HG03064 (cell line): ENCODE results near the gene IGFBP1.
"Not testable (repeated sequence)": the region's sequence is repeated elsewhere in the genome, so short reads cannot be mapped to it uniquely, and the experiment has no call there.

Source experiments
- ATAC-seq: cut with Tn5 transposase; IDR thresholded peaks from one replicate; pipeline ENCODE4 v1.9.1; 2021; ENCODE audit warnings: low read depth; ENCODE audit not compliant: unreplicated experiment

IGFBP1 gene

DNA sequence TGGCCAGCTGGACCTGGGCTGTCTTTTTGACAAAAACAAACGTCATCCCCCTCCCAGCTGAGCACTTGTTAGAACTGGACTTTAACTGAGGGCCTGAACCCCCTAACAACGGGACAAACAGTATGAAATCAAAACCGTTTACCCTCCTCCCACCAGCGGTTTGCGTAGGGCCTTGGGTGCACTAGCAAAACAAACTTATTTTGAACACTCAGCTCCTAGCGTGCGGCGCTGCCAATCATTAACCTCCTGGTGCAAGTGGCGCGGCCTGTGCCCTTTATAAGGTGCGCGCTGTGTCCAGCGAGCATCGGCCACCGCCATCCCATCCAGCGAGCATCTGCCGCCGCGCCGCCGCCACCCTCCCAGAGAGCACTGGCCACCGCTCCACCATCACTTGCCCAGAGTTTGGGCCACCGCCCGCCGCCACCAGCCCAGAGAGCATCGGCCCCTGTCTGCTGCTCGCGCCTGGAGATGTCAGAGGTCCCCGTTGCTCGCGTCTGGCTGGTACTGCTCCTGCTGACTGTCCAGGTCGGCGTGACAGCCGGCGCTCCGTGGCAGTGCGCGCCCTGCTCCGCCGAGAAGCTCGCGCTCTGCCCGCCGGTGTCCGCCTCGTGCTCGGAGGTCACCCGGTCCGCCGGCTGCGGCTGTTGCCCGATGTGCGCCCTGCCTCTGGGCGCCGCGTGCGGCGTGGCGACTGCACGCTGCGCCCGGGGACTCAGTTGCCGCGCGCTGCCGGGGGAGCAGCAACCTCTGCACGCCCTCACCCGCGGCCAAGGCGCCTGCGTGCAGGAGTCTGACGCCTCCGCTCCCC, at the start of gene IGFBP1:
Gene IGFBP1, plus strand, starts transcription at position 304 of the 808 bp plus-strand sequence. Its CDS starts 165 bp downstream, at position 469.
- no peak for ATAC-seq

- not testable (repeated sequence) for ATAC-seq
These were observed 49.4 kb upstream of the IGFBP1 start for GRCh38 chr7:45838852-45839251.

DNA sequence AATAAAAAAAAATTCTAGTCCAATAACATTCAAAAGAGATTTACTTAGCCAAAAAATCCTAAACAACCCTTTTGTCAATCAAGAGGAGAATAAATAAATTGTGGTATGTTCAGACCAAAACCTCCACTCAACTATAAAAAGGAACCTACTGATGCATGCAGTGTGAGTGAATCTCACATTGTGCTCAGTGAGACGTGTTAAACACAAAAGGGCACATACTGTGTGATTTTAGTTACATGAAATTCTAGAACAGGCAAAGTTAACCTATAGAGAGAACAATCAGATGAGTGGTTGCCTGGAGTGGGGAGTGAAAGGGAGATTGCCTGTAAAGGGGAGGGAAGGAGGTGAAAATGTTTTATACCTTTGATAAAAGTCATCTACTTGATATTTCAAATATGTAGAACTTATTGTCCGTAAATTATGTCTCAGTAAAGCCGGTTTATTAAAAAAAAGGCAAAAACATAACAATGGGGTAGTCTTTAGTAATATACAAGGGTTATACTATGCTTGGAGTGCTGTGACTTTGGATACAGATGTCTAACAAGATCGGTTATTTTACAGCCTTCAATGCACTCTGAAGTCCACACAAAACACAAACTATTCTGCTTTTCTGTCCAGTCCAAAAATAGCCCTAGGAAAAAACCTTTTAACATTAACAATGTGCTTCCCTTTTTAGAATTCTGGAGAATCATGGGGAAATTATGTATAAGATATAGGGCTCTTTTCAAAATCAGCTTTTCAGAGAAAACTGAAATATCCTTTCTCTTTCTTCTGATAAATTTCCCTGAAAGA, 46.2 kb upstream of the IGFBP1 start:
- not testable (repeated sequence) for ATAC-seq

- not testable (repeated sequence) for ATAC-seq
These were observed 41.8 kb upstream of the IGFBP1 start for GRCh38 chr7:45846536-45846935.

DNA sequence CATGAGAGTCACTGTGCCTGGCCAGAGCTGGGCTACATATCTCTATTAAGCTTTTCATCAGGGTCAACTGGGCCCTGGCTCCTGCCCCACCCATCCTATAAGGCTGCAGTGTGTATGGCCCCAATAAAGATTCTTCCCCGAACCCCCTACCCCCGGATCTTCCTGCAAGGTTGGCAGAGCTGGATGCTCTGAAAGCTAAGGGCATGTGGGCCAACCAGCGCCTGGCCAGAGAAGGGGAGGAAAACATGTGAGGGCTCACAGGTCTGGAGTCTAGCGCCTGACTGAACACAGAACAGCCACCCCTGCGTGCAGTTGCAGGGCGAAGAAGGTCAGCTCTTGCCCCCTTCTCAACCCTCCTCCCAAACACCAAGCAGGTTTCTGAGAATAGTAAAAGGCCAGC, 39.6 kb upstream of the IGFBP1 start:
- not testable (repeated sequence) for ATAC-seq

- ATAC-seq = not testable (repeated sequence)
These were observed 35.3 kb upstream of the IGFBP1 start for GRCh38 chr7:45852984-45853383.

DNA sequence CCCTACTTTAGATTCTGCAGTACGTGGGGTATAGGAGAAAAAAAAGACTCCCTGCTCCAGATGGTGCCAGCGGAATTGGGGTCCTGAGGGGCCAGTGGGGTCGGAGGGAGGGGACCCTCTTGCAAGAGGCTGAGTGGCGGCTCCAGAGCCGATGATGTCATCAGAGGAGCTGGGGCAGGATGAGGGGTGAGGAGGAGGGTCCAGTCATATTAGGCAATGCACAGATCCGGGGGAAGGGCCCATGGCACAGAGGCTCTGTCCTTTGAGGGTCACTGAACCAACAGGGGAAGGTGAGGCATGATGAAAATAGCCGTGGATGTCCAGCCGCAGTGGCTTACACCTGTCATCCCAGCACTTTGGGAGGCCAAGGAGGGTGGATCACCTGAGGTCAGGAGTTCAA, 34.8 kb upstream of the IGFBP1 start:
- ATAC-seq = not testable (repeated sequence)

DNA sequence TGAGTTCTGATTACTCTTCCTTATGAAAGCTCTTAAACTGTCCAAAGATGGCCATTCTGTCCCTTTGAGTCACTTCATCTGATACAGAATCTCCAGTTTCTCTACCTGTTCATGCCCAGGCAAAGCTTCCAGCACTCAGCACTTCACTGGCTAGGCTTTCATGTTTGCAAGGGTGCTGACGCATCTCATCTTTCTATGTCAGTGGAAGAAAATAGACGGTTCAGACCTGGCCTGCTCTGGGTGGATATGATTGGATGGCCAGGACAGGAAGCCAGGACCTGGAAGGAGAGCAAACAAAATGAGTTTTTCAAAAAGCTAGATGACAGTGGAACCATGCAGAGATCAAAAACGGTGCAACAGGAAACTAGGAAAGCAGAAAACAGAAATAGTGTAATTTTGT, 32.6 kb upstream of the IGFBP1 start:
- not testable (repeated sequence) for ATAC-seq

- ATAC-seq = not testable (repeated sequence)
These were observed 31.4 kb upstream of the IGFBP1 start for GRCh38 chr7:45856888-45857287.

DNA sequence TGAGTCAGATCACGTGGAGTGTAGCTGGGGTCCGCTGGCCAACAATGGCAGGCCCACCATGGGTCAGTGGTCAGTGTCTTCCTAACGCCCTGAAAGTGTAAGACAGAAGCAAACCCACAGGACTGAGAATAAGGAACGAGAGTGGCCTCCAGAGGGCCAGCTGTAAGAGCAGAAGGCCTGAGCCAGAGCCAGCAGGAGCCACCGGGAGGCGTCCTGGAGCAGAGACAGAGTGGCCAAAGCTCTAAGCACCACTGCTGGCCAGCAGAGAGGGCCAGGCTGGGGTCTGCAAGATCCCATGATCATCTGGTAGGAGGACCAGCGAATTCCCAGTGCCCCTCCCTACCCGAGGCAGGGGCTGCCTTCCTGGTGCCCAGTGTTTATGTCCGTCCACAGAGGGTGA, 24.6 kb upstream of the IGFBP1 start:
- ATAC-seq = no peak

DNA sequence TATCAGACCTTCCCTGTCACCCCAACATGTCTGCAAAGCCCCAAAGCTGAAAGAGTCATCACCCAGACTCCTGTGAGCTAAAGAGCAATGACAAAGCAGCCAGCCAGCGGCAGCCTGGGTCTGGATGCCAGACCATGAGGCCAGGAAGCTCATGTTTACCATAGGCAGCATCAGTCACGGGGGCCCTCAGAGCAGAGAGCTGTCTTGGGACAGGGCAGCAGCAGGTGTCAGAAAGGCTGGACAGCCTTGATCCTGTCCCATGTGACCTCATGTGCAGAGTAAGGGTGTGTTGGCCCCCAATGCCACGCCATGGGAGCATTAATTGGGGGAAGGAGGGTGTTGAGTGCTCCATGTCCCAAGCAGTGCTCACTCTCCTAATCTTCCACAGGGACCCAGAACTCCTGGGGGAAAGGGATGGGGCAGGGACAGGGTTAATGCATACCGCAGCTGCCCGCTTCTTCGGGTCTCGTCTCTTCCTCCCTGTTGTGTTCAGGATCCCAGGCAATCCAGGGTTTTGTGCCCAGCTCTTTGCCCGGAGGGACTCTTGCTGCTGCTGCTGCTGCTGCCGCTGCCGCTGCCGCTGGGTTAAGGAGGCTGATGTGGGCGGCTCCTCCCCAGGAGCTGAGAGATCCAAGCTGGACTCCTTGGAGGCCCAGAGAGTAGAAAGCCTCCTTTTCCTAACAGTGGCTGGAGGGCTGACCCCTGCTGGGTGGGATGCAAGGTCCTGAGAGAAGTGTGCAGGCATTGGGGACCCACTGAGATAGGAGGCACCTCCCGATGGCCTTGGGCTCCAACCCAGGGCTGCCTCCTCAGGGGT, 22.5 kb upstream of the IGFBP1 start:
- ATAC-seq = no peak

- ATAC-seq = no peak
These were observed 20.8 kb upstream of the IGFBP1 start for GRCh38 chr7:45867471-45867870.

DNA sequence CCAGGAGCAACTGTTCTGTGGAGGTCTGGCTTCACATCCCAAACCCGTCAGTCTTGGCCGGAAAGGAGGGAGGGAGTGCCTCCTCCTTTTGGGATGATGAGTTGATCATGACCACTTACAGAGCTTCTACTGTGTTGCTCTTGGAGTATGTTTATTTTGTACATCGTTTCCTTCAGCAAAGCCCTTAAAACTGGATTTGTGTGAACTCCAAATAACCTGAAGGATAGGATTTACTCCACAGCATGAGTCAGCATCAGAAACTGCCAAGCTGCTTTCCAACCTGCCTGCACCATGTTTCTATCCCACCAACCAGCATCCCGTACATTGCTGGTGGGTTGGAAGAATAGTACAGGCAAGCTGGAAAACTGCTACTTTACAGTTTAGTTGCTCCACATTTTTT, 18.9 kb upstream of the IGFBP1 start:
- no peak for ATAC-seq

DNA sequence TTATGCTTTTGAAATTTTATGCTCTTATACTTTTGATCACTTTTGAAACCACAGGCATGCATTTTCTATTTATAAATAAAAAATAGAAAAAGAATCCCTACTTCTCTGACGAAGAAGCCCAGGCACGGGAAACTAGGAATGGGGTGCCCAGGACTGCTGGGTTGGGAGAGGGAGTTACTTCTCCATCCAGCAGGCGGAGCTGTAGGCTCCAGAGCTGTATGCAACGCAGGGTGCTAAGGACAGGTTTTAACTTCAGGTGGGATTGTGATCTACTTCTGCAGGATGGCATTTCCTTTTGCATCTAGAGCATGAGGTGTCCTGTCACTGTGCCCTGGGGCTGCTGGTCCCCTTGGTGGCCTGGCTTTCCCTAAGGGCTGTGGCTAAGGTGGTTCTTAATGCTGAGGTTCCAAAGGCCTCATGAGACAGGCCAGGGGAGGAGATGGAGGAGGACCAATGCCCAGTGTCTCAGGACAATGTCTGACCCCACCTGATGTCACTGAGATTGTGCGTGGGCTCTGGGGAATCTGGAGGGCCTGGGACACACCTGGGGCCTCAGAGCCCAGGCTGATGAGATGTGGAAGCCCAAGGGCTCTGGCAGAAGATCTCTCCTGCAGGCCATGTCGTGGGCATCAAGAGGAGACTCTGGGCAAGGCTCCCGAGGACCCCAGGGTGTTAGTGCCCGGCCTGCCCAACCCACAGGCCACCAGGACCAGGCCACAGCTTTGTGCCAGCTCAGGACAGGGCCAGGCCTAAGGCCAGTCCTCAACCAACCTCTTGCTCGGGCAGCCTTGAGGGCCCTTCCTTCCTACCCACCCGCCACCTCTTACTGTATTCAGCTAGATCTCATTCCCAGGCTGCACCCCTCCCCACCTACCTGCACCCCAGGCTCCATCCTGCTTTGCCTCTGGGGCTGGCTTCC, 15.9 kb upstream of the IGFBP1 start:
- no peak for ATAC-seq

- ATAC-seq = no peak
These were observed 15.3 kb upstream of the IGFBP1 start, which contains the start of gene CCDC201 for GRCh38 chr7:45873035-45873354. Gene CCDC201 (minus strand): TSS chr7:45873082. CDS start chr7:45873007, 75 bp downstream.

GRCh38 chr7:45873355-45873754, 14.9 kb upstream of the IGFBP1 start:
- ATAC-seq = no peak

DNA sequence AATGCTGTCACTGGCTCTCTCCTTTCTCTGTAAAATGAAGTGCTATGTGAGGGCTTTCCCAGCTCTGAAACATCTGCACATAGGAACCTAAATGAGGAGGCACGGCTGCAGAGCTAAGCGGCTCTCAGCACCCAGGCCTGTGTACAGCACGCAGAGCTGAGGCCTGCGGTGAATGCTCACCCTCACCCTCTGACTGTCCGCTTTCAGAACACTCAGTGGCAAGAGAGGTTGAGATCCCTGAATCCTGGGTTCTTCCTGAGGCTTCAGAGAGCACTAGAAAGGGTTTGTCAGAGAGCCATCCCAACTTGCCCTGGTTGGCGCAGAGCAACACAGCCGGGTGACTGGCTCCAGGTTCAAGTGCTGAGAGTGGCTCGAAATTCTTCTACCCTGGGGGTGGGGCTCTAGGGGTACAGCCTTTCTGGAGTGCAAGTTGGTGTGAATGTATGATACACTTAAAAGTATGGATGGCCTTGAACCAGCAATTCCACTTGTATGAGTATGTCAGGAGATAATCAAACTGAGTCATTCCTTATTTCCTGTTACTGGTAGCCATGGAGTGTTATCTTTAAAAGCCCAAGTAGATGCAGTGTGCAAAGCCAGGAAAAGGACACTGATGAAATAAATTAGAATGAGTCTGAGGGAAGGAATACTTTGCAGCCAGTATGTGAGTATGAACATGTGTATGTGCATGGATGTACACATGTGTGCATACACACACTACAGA, 13.7 kb upstream of the IGFBP1 start:
- no peak for ATAC-seq

DNA sequence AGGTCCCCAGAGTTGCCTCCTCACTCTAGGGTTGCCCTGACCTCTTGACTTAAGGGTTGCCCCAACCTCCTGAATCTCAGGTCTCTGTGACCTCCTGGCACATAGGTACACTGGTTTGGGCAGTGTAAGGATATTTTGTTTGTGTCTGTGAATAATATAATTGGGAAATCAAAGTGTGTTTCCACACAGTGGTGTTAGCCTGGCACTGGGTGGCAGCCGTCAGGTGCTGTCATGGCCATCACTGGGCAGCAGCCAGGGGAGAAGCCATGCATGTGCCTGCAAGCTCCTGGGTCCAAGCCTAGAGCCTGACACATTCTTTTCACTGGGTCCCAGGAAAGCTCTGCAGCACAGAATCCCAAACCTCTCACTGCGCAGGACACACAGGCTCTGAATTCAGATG, 11.8 kb upstream of the IGFBP1 start:
- ATAC-seq = no peak

DNA sequence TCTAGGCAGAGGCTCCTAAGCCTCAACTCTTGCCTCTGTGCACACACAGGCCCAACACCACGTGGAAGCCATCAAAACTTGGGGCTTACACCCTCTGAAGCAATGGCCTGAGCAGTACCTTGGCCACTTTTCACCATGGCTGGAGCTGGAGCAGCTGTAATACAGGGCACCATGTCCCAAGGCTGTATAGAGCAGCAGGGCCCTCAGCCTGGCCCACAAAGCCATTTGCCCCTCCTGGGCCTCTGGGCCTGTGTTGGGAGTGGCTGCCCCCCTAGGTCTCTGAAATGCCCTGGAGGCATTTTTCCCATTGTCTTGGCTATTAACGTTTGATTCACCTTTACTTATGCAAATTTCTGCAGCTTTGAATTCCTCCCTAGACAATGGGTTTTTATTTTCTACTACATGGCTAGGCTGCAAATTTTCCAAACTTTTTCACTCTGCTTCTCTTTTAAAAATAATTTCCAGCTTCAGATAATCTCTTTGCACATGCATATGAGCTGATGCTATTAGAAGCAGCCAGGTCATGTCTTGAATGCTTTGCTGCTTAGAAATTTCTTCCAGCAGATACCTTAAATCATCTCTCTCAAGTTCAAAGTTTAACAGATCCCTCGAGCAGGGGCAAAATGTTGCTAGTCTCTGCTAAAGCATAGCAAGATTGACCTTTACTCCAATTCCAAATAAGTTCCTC, 9.7 kb upstream of the IGFBP1 start:
- ATAC-seq = no peak
